Esophagus squamous epithelium (tissue), 4 donors: ENCODE results near the gene PCED1A.

ENCODE experiments used
- CTCF ChIP-seq, 6 experiments: fragments of 450-650 bp in 4 of 6; fragments of 200-600 bp in 2 of 6; sonication (generic) in 2 of 6; IDR thresholded peaks; one replicate each; pipeline ENCODE4 v1.5.1; 2016 to 2019; ENCODE audit warnings: antibody characterized with exemption in 6 of 6, mild to moderate bottlenecking in 4 of 6, moderate library complexity in 4 of 6
- POLR2A ChIP-seq, 4 donors: fragments of 450-650 bp; IDR thresholded peaks; one replicate each; pipeline ENCODE4 v1.6.1; 2017; ENCODE audit warnings: antibody characterized with exemption in 4 of 4, mild to moderate bottlenecking in 4 of 4, moderate library complexity in 3 of 4

- no peak for TF ChIP-seq CTCF (IDR thresholded peaks at IDR 0.05)
- no peak for TF ChIP-seq POLR2A (IDR thresholded peaks at IDR 0.05)
Measured at GRCh38 chr20:2816030-2816582, 24.3 kb downstream of the PCED1A start, which contains the start of gene TMEM239.
